Esophagus squamous epithelium (tissue), 4 donors: ENCODE measurements around the gene SLC16A5.

Source experiments
- CTCF ChIP-seq, 6 experiments: fragments of 450-650 bp in 4 of 6; fragments of 200-600 bp in 2 of 6; sonication (generic) in 2 of 6; IDR thresholded peaks; one replicate each; pipeline ENCODE4 v1.5.1; 2016 to 2019; ENCODE audit warnings: antibody characterized with exemption in 6 of 6, mild to moderate bottlenecking in 4 of 6, moderate library complexity in 4 of 6
- POLR2A ChIP-seq, 4 donors: fragments of 450-650 bp; IDR thresholded peaks; one replicate each; pipeline ENCODE4 v1.6.1; 2017; ENCODE audit warnings: antibody characterized with exemption in 4 of 4, mild to moderate bottlenecking in 4 of 4, moderate library complexity in 3 of 4

- TF ChIP-seq CTCF (IDR thresholded peaks at IDR 0.05) (no peak), POLR2A (IDR thresholded peaks at IDR 0.05) (no peak)
Observed at GRCh38 chr17:75147878-75148546, 60.3 kb downstream of the SLC16A5 start.
